HFF-Myc (cell line): ENCODE results near the gene AMPH.

Experiments
- DNase-seq: peaks from one replicate; pipeline ENCODE4 v3.0.0-alpha.2; 2011; ENCODE audit warnings: low read depth; ENCODE audit errors: extremely low read depth
- H3K4me3 ChIP-seq: replicated peaks from 2 replicates; pipeline ENCODE4 v1.5.1; 2011; ENCODE audit warnings: low read depth, mild to moderate bottlenecking, control low read depth, low read length
- TF ChIP-seq, protein P1 (sequence below): IDR thresholded peaks from 2 replicates; pipeline ENCODE4 v1.5.1; 2012; ENCODE audit warnings: mild to moderate bottlenecking, low read depth, low read length, control low read depth; ENCODE audit errors: missing control alignments

Gene AMPH

GRCh38 chr7:38565289-38565688, 65.9 kb downstream of the AMPH start:
- DNase-seq: no peak
- TF ChIP-seq, protein P1, sequence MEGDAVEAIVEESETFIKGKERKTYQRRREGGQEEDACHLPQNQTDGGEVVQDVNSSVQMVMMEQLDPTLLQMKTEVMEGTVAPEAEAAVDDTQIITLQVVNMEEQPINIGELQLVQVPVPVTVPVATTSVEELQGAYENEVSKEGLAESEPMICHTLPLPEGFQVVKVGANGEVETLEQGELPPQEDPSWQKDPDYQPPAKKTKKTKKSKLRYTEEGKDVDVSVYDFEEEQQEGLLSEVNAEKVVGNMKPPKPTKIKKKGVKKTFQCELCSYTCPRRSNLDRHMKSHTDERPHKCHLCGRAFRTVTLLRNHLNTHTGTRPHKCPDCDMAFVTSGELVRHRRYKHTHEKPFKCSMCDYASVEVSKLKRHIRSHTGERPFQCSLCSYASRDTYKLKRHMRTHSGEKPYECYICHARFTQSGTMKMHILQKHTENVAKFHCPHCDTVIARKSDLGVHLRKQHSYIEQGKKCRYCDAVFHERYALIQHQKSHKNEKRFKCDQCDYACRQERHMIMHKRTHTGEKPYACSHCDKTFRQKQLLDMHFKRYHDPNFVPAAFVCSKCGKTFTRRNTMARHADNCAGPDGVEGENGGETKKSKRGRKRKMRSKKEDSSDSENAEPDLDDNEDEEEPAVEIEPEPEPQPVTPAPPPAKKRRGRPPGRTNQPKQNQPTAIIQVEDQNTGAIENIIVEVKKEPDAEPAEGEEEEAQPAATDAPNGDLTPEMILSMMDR: no peak
- no peak overlapping the region for H3K4me3 ChIP-seq

- TF ChIP-seq, protein P1: no peak
- H3K4me3 ChIP-seq: no peak overlapping the region
These were observed 67.4 kb downstream of the AMPH start for GRCh38 chr7:38563741-38564140.

GRCh38 chr7:38561166-38561565, 70.0 kb downstream of the AMPH start:
- TF ChIP-seq, protein P1: no peak
- no peak for DNase-seq

More at GRCh38 chr7:38563741-38564140, 67.4 kb downstream of the AMPH start:
- DNase-seq: no peak

GRCh38 chr7:38558761-38559345, 72.3 kb downstream of the AMPH start:
- H3K4me3 ChIP-seq: no peak overlapping the region
- TF ChIP-seq, protein P1: no peak
- no peak for DNase-seq

More at GRCh38 chr7:38561166-38561565, 70.0 kb downstream of the AMPH start:
- H3K4me3 ChIP-seq: no peak overlapping the region

DNA sequence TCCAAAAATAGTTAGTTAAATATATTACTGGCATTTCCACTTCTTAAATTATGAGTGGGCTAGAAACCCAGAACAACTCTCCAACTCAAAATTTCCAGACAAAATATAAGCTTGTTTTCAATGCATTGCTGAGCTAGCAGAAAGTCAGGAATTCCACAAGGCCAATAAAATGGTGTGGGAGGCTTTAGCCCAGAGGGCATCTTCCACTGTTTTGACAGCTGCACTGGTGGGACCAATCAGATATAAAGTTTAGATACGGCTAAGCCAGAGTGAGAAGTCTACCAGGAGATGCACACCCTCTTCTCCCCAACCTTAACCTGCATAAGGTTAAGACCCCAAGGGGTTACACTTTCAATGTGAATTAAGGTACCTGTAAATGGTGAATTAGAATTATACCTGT, 76.6 kb downstream of the AMPH start:
- TF ChIP-seq, protein P1: no peak
- no peak overlapping the region for H3K4me3 ChIP-seq
- no peak for DNase-seq

GRCh38 chr7:38550836-38551235, 80.3 kb downstream of the AMPH start:
- no peak for DNase-seq
- TF ChIP-seq, protein P1: no peak

GRCh38 chr7:38548605-38549004, 82.6 kb downstream of the AMPH start:
- no peak for DNase-seq
- TF ChIP-seq, protein P1: no peak
- H3K4me3 ChIP-seq: no peak overlapping the region

More at GRCh38 chr7:38550836-38551235, 80.3 kb downstream of the AMPH start:
- no peak overlapping the region for H3K4me3 ChIP-seq
